Measurements from ENCODE around the gene AHSA1. TPM values are rescaled to one million over a fixed set of nuclear protein-coding genes. Genes with fewer than 3 reads are reported as not detected.

AHSA1 gene
- 133 and 149 TPM in 2 replicates for total RNA-seq

DNA sequence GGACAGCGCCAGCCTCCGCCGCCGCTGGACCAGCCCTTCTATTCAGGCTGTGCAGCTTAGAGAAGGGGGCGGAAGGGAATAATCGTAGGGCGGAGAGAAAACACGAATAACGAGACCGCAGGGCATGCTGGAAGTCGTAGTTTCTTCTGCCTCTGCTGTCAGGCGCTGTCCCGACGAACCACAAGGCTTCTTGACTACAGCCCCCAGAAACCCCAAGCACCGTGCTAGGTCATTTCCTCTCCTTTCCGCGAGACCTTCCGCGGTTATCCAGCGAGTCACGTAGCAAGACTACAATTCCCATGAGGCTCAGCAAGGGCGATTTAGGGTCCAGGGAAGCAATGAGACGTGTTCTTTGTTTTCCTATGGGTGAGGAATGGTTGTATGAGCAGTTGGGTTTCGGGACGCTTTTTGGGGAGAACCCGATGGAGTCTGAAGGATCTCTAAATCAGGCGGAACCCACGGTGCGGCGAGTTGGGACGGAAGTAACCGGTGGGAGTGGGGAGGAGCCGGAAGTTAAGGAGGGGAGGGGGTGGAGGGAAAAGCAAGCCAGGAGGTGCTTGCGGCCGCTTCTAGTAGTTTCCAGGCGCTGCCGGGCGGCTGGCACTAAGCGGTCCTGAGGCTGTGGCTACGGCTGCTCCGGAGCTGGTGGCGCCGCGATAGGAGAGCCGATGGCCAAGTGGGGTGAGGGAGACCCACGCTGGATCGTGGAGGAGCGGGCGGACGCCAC lies at the start of gene AHSA1, which contains the start of gene VIPAS39:
Gene AHSA1, plus strand, starts transcription at position 572 of the 727 bp plus-strand sequence. Its CDS starts 97 bp downstream, at position 669.
Gene VIPAS39, minus strand, starts transcription at position 80 of the 727 bp plus-strand sequence. CDS start 3,499 bp downstream, outside the sequence.

DNA sequence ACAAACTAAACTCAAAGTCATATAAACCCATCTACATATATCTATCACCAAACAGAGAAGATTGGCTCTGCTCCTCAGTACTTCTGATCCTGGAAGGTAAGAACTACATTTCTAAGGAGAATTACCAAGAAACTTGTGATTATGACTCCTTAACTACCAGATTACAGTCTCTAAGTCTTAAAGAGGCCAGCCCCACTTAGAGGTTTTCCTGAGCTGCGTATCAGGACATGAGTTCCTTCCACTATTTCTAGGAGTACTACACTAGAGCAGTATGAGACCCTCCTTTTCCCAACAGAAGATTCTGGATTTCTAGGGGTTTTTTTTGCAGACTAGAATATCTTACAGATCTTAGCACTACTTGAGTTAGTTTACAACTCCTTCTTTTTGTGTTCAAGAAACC lies 34.5 kb upstream of the AHSA1 start, which contains the start of gene NOXRED1:
Gene NOXRED1, minus strand, starts transcription at position 101 of the 400 bp plus-strand sequence. CDS start 634 bp downstream, outside the sequence.

DNA sequence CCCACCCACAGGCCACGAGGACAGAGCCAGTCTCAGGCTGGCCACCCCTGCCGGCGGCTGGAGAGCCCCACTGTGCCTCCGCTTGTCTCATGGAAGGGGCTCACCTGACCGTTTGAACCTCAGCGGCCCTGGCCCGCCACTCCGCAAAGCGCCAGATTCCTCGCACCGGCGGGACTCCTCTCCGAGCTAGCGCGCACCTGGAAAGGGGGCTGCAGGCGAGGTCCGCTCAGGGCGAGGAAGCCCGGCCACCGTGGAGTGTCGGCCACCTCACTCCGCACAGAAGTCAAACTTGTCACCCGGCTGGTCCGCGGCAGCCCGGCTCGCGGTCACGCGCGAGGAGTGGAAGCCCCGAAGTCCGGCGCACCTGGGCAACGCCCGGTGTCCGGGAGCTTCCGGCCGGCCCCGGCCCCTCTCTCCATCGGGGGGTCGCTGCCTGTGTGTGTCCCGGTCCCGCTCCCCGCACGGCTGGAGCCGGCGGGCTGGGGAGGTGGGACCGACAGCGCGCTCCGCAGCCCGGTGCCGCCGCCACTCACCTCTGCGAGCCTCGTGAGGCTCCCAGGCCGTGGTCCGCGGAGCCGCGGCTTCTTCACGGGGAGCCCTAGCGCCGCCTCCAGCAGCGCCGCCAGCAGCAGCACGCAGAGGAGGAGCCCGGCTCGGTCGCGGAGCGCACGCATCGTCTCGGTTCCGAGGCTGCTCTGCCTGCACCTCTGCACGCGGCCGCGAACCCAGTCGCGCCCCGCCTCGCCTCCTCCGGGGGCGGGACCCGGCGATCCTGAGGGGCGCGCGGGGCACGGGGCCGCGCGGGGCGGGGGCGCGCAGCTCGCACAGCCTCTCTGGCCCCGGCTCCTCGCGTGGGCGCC lies 40.5 kb downstream of the AHSA1 start, which contains the start of gene ISM2:
Gene ISM2, minus strand, starts transcription at position 697 of the 860 bp plus-strand sequence. Its CDS starts 23 bp downstream, at position 674.

Other genes starting within 250 kb of the AHSA1 start
- gene NGB, start 186.9 kb upstream of the AHSA1 start, total RNA-seq, result 0.24 TPM in 1 of 2 replicates, not detected in the other
- 9.2 and 12.0 TPM in 2 replicates for gene POMT2, start 137.2 kb upstream of the AHSA1 start, total RNA-seq
- 33.0 and 48.8 TPM in 2 replicates for gene GSTZ1, start 137.1 kb upstream of the AHSA1 start, total RNA-seq
- gene TMED8, start 81.0 kb upstream of the AHSA1 start, total RNA-seq, result 8.9 and 9.8 TPM in 2 replicates
- 0.21 and 0.72 TPM in 2 replicates for gene SAMD15, start 80.7 kb upstream of the AHSA1 start, total RNA-seq
- gene NOXRED1, start 34.6 kb upstream of the AHSA1 start, total RNA-seq, result 0.72 TPM in 1 of 2 replicates, not detected in the other
- gene VIPAS39, start 492 bp upstream of the AHSA1 start, total RNA-seq, result 12.4 and 17.8 TPM in 2 replicates
- gene ISM2, start 40.7 kb downstream of the AHSA1 start, total RNA-seq, result under 0.01 and 0.21 TPM in 2 replicates
- 26.9 and 42.7 TPM in 2 replicates for gene SPTLC2, start 158.5 kb downstream of the AHSA1 start, total RNA-seq
- gene ALKBH1, start 249.9 kb downstream of the AHSA1 start, total RNA-seq, result 8.0 and 10.4 TPM in 2 replicates

Measured in tracheal epithelial cell (primary cell).